Amniotic stem cell (primary cell): Measurements from ENCODE around the gene DEAF1.

Source experiments
- DNase-seq: peaks from one replicate; lab custom pipeline; 2025; lab: John Stamatoyannopoulos, UW

Gene DEAF1

DNA sequence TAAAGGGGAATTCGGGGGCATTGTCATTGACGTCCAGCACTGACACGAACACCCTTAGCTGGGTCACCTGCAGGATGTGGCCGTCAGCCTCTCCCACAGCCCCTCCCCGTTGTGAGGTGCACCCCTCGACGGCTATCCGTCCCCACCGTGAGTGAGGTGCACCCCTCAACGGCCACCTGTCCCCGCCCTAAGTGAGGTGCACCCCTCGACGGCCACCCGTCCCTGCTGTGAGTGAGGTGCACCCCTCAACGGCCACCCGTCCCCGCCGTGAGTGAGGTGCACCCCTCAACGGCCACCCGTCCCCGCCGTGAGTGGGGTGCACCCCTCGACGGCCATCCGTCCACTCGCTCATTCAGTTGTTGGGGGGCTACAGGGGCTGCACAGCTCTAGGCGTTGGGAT lies 73.2 kb downstream of the DEAF1 start:
- DNase-seq, result no peak

DNA sequence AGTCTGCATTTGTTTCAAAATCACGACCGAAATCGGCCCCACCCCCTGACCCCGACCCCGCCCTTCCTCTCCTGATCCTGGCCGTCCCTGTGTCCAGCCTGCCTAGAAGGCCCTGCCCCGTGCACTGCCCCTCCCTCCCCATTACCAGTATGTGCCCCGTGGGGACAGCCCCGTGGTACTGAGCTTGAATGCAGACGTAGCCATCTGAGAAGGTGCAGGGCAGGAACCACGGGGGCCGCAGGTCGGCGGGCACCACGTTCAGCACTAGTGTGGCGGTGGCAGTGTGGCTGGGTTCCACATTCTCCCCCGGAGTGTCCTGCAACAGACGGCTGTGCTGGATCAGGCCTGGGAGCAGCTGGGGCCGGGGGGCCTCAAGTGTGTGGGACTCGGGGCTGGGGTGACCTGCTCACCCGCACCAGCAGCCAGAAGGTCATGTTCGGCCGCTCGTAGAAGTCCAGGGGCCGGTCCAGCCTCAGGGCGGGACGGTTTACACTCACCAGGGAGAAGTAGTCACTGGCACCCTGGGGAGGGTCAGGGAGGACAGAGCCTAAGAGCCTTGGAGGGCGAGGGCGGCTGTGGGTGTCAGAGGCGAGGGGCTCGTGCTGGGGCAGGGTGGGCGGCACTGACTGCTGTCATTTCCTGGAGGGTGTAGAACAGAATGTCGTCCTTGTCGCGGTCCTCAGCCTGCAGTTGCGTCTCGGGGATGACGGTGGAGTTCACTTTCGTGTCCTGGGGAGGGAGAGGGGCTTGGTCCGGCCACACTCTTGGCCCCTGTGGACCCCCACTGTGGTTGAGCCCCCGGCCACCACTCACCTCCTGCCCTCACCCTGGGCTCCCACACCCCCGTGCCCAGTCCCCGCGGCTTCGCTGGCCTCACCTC lies 73.8 kb downstream of the DEAF1 start:
- DNase-seq, result no peak

DNA sequence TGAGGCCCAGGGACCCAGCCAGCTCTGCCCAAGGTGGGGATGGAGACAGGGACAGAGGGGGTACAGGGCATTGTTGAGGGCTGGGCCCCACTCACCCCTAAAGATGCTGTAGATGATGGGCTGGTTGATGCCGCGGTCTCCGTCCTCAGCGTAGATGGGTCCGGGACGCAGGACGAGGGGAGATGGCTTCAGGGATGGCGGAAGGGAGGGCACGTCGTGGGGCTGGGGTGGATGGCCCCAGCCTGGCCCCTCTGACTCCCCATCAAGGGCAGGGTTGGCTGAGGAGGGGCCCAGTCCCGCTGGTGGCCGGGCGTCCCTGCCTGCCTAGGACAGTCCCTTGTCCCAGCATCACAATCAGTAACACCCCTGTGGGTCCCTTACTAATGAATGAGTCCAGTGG lies 74.8 kb downstream of the DEAF1 start:
- no peak for DNase-seq

DNA sequence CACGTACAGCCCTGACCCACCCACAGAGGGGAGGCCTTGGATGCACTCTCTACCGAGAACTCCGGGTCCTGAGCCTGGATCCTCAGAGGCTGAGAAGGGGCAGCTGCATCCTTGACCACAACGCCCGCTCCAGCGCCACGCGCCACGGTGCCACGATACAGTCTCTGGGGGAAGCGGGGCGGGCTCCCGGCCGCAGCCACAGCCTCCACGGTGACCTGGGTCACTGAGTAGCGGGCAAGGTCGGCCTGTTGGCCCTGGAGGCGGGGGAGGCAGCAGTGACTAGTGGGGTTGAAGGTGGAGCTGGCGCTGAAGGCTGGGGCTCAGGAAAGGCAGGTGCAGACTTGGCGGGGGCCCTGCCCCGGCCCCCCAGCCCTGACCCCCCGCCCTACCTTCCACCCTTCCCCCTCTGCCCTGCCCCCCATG lies 75.4 kb downstream of the DEAF1 start:
- DNase-seq, result no peak

DNA sequence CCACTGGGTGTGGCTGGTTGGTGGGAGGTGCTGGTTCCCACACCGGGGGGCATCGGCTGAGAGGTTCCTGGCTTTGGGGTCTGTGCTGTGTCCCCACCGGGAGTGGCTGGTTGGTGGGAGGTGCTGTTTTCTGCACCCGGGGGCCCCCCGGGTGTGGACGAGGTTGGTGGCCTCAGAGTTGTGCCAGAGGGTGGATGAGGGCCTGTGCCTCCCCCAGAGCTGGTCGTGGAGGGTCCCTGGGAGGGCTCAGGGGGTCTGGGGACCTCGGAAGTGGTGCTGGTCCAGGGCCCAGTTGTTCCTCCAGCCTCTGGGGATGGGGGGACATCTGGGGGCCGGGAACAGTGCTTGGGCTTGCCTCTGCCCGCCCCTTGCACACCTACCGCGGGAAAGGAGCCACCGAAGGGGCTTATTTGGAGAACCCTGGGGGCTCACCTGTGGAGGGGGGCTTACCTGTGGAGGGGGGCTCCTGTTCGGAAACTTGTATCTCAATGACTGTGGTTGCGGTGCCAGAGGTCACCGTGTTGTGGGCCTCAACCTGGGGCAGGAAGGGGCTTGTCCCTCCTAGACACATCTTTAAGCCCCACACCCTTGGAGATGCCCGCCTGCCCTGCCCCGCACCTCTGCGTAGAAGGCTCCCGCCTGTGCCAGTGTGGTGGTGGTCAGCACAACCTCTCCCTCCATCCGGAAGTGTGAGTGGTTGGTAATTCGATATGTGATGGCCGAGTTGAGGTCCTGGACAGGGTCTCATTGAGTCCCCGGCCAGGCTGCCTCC lies 76.0 kb downstream of the DEAF1 start:
- DNase-seq, result no peak

DNA sequence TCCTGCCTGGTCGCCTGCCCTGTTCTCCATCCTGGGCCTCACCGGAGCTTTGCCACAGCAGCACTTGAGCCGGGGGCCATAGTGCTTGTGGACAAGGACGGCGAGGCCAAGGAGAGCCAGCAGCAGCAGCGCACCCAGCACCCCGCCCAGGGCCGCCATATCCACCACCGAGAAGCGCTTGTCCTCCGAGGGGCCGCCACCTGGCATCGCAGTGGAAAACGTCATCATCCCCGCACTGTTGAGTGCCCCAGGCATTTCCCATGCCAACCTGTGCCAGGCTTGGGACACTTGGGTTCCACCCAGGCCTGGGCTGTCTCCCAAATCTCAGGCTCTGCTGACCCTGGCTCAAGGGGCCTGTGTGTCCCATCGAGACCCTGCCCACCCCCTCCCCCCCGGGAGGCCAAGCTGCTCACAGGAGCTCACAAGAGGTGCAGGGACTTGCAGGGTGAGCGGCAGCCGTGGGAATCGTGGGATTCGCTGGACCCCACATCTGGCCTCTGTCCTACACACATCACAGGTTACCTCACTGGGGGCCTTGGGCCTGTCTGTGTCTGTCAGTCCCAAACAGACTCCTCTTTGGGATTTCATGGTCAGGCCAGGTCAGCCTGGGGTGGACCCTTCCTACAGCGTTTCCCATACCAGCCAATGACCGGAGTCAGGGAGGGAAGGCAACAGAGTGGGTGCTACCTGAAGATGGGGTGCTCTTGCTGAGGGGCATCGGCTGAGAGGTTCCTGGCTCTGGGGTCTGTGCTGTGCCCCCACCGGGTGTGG lies 76.9 kb downstream of the DEAF1 start:
- DNase-seq, result no peak

DNA sequence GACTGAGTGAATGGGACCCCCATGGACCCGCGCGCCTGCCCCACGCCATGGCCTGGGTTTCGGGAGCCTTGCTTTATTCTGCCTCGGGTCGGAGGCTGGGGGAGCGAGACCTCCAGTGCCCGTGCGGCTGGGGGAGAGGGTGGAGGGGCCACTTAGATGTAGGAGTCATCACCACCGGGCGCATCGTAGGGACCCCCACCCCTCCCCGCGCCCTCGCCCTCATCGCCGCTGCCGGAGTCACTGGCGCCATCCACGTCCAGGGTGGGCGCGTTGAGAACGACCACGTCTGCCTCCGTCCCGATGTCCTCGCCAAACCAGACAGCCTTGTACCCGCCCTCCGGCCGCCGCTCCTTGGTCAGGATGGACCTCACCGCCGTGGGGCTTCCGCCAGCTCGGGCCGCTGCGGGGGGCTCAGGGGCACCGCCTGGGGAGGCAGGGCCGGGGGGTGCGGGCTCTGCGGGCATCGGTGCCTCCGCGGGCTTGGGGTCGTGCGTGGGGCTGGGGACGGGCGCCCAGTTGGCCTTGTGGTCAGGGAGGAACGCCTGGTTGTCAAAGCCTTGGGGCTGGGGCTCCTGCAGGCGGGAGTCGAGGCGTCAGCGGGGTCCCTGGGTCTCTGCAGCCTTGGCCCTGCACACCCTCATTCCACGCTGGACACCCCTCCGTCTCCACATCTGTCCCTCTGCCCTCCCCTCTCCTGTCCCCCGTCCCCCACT lies 77.7 kb downstream of the DEAF1 start:
- DNase-seq, result no peak

DNA sequence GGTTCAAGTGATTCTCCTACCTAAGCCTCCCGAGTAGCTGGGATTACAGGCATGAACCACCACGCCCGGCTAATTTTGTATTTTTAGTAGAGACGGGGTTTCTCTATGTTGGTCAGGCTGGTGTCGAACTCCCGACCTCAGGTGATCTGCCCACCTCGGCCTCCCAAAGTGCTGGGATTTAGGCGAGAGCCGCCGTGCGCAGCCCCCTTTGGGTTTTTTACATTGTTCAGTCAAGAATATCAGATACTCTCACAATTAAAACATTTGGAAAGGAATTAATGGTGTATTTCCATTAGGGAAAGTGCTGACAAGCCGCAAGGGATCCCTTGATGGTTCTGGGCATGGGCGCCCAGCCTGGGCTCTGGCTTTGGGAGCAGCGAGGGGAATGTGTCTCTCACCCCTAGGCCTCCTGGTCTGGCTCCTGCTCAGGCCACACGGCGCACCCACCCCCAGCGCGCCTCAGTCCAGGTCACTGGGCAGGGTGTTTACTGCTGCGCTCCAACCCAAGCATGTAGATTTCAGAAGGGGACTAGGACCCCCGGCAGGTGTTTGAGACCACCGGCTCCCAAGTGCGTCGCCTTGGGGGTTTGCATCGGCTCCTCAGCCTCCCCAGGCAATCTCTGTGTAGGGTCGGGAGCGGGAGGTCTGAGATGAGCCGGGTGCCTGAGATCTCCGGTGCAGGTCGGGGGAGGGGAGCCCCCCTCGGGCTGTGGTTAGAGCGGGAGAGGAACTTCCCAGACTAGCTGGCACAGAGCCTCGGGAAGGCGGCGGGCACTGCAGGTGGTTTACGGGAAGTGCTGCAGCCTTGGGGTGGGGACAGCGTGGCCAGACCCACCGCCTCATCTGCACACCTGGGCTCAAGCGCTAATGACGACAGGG lies 78.5 kb downstream of the DEAF1 start:
- no peak for DNase-seq

DNA sequence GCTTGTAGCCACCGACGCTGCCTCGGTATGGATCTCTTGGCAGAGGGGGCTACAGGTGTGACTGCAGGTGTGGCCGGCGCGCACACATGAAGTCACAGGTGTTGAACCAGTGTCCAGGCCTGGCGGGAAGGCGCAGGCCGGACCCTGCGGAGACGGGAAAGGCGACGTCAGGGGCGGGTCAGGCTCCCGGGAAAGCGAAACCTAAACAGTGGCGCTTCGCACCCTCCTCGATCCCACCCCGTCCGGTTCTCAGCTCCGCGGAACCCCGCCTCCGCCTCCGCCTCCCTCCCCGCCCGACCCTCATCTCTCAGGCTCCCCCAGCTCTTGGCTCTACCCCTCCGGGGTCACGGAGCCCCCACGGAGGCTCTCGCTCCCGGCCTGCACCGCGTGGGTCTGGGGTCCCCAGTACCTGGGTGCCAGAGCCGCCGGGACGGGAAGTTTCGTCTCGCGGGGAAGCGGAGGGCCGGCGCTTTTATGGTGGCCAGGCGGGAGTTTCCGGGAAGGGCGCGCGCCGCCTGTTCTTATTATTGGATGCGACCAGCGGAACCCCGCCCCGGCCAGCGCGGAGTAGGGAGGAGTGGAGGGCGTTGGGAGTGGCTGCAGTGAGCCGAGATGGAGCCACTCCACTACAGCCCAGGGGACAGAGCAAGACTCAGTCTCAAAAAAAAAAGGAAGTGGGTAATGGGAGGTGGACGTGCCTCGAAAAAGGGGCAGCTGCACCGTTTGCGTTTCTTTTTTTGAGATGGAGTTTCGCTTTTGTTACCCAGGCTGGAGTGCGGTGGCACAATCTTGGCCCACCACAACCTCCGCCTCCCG lies 79.3 kb downstream of the DEAF1 start, which contains the start of gene IRF7:
TSS of gene IRF7 (minus strand) at position 447 of the 816 bp plus-strand sequence. CDS start 586 bp downstream, outside the sequence.
- DNase-seq, result peak; percentile 80

DNA sequence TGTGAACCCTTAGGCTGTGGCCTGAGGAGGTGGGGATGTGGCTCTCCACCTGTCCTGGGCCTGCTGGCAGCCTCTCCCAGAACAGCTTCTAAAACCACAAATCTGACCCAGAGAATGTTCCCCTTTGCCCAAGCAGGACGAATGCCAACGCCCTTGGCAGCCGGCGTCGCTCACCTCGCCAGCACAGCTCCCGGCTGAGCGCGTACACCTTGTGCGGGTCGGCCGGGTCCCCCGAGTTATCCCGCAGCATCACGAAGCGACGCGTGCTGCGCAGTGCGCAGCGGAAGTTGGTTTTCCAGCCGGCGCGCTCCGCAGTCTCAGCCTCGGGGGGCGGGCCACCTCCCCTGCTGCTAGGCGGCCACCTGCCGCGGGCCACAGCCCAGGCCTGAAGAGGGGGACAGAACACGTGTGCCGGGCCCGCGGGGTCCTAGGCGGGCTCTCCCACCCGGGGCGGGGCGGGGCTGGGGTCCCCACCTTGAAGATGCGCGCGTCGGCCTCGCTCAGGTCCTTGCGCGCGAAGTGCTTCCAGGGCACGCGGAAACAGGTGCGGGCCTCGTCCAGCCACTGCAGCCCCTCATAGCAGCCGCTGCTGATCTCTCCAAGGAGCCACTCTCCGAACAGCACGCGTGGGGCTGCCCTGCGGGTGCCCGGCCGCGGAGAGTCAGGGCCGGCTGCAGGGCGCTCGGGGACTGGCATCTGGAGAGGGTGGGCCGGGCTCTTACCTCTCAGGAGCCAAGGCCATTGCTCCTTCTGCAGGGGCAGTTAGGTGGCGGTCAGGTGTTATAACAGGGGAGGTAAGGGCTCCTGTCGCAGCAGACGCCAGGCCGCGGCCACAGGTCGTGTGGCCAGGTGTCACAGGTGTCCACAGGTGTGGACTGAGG lies 80.2 kb downstream of the DEAF1 start:
- DNase-seq, result no peak

DNA sequence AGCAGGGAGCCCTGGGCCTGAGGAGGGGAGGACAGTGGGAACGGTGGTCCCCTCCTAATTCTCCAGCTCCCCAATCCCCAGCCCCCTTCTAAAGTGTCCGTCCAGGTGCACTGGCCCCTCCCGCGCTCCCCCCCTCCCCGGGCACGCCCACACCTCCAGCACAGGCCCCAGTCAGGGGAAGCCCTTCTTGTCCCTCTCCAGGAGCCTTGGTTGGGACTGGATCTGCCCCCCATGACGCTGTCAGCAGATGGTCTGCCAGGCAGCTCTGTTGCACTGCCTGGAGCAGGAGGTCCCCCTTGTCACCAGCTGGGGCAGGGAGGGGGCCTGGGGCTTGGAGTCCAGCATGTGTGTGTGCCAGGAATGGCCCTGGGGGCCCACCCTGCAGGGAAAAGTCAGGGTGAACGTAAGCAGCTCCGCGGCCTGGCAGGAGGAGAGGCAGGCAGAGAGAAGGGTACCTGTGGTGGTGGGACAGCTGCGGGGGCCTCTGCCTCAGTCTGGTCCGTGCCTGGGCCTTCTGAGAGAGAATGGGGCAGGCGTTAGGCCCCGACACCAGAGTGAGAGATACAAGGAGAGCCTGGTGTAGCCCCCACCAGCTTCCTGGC lies 80.9 kb downstream of the DEAF1 start:
- no peak for DNase-seq

DNA sequence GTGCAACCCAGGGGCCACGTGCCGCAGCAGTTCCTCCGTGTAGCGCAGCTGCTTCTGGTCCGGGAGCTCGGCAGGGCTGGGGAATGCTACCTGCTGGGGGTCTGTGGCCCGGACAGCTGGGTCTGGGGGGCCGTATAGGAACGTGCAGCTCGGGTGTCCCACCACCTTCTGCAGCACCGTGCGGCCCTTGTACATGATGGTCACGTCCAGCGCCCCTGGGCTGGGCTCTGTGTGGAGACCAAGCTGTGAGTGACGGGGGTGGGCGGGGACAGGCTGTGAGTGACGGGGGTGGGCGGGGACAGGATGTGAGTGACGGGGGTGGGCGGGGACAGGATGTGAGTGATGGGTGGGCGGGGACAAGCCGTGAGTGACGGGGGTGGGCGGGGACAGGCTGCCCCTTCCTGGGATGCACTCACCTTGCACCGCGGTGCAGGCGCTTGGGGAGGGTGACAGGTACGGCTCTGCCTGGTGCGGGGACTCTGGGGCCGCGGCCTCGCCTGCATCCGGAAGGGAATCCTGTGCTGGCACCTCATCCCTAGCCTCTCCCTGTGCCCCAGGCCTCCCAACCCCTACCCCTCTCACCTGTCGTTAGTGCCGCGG lies 81.6 kb downstream of the DEAF1 start:
- DNase-seq, result no peak

DNA sequence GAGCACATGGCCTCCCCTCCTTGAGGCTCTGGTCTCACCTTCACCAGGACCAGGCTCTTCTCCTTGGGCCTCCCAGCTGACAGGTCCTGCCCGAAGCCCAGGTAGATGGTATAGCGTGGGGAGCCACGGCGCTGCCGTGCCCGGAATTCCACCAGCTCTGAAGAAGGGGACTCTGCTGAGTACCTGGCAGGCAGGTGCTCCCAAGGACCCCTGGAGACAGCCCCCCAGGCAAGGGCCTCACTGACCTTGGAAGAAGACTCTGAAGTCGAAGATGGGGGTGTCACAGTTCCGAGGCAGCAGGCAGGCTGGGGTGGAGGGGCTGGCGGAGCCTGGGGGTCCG lies 82.1 kb downstream of the DEAF1 start:
- DNase-seq, result no peak

DNA sequence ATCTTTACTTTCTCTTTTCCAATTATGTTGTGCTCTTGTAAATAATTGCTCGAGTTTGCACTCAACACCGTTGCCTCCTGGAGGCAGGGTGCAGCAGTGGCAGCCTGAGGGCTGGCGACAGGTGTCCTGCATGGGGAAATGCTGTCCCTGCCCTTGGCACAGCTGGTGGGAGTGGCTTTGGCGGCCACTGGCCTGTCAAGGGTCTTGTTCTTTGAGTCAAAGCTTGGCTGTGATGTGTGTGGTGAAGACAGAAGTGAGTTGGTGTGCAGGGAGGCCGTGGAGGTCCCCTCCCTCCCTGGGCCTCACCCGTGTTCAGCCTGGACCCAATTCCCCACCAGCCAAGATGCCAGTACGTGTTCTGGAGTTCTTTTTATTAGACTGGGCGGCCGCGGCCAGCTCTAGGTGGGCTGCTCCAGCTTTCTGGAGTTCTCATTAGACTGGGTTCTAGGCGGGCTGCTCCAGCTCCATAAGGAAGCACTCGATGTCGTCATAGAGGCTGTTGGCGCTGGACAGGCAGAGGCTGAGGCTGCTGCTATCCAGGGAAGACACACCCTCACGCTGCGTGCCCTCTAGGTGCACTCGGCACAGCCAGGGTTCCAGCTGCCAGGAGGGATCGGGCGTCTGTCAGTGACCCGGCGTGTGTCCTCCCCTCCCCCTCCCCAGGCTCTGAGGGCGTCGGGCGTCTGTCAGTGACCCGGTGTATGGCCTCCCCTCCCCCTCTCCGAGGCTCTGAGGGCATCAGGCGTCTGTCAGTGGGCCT lies 82.6 kb downstream of the DEAF1 start:
- no peak for DNase-seq

DNA sequence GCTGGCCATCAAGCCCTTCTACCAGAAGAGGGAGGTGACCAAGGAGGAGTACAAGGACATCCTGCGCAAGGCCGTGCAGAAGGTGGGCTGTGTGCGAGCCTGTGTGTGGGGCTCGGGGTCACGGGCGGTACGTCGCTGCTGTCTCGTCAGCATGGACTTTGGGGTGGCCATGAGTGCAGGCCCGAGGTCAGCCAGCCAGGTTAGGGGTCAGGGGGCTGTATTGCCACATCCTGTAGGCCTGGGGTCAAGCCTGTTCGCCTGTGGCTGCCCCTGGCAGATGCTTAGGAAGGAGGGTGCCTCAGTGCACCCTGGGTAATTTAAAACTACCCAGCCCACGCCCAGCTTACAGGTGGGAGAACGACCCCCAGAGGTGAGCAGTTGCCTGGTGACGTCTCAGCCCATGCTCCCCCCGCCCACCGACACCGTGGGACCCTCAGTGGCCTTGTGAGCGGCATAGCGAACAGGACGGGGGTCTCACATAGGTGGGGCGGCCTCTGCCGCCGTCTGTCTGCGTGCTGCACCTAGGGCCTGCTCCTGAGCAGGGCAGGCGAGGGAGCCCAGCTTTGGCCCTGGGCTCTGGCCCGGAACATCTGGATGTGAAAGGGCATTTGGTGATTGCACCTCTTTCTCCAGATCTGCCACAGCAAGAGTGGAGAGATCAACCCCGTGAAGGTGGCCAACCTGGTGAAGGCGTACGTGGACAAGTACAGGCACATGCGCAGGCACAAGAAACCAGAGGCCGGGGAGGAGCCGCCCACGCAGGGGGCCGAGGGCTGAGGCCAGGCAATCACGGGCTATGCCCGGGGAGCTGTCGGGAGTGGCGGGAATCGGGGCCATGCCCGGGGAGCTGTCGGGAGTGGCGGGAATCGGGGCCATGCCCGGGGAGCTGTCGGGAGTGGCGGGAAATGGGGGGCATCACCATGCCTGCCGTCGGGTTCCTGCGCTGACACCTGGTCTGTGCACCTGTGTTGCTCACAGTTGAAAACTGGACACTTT lies 83.7 kb downstream of the DEAF1 start:
- no peak for DNase-seq

DNA sequence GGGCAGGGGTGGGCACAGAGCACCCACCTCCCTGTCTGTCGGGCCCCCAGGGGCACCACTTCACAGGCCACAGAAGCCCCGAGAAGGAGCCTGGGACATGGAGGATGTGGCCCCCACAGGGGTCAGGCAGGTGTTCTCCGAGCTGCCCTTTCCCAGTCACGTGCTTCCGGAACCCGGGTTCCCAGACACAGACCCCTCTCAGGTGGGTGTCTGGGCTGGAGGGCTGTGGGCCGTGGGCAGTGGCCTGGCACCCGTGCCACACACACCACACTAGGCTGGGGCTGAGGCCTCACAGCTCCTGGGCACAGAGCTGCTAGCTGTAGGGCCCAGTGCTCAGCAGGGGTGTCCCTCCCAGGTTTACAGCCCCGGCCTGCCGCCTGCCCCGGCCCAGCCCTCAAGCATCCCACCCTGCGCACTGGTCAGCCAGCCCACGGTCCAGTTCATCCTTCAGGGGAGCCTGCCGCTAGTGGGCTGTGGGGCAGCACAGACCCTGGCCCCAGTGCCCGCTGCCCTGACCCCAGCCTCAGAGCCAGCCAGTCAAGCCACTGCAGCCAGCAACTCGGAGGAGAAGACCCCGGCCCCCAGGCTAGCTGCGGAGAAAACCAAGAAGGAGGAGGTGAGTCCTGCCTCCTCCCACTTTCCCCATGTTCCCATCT lies 84.7 kb downstream of the DEAF1 start:
- DNase-seq, result no peak
